HUES64 (cell line): ENCODE measurements around the gene FLOT1.
"Not testable (repeated sequence)": the region's sequence is repeated elsewhere in the genome, so short reads cannot be mapped to it uniquely, and the experiment has no call there.

Experiments used
- H3K27ac ChIP-seq: 2 replicates; pipeline ENCODE4 v1.7.0; 2013; ENCODE audit warnings: low read depth, low read length, inconsistent platforms
- H3K27me3 ChIP-seq: 2 replicates; pipeline ENCODE4 v1.6.1; 2013; ENCODE audit warnings: mild to moderate bottlenecking, low read length; ENCODE audit not compliant: insufficient read depth
- H3K36me3 ChIP-seq: 2 replicates; pipeline ENCODE4 v1.6.1; 2013; ENCODE audit warnings: mild to moderate bottlenecking, low read length; ENCODE audit not compliant: insufficient read depth
- H3K4me1 ChIP-seq: 2 replicates; pipeline ENCODE4 v1.6.1; 2013; ENCODE audit warnings: mild to moderate bottlenecking, low read length, moderate library complexity; ENCODE audit not compliant: insufficient read depth
- H3K4me3 ChIP-seq: 2 replicates; pipeline ENCODE4 v1.5.1; 2013; ENCODE audit warnings: mild to moderate bottlenecking, low read length, moderate library complexity
- H3K9ac ChIP-seq: 2 replicates; pipeline ENCODE4 v1.6.1; 2013; ENCODE audit warnings: mild to moderate bottlenecking, low read depth, low read length
- H3K9me3 ChIP-seq: 2 replicates; pipeline ENCODE4 v1.6.1; 2013; ENCODE audit warnings: low read depth, low read length; ENCODE audit not compliant: insufficient read depth
- WGBS: fragments of 150-250, 120-280 bp; methylation state at CpG from one replicate; pipeline ENCODE4 v1.1.7; 2013; ENCODE audit warnings: missing lambda C conversion rate; 5-methylcytosine and 5-hydroxymethylcytosine counted together

FLOT1 gene

DNA sequence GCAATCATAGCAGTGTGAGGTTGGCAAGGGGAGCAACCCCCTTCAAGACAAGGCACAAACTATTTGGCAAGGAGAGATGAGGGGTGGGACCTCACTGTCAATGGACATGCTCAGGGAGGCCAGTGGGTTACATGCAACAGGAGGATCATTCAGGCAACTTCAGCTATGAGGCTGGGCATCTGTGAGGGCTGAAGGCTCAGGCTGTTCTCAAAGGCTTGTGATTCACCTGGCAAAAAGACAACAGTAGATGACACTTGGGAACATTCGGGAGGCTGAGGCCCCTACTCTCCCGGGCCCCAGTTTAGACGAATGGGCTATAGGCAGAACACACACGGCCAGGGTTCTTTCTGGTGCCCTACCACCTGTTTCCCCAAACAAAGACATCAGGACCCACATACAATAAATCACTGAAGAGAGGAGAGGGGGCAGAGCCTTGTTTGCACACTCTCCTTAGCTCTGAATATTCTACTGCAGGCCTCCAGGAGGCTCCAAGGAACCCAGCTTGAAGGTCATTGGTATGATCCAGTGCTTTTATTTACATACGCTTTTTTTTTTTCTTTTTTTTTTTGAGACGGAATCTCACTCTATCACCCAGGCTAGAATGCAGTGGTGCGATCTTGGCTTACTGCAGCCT is 14.4 kb downstream of the FLOT1 start:
- no peak overlapping the region for H3K27ac ChIP-seq
- peaks cover 78% of the 10 kb centered on the region for H3K36me3 ChIP-seq
- no peaks in the 10 kb centered on the region for H3K27me3 ChIP-seq
- WGBS, result 87% methylated on average over 7 of the region's 7 CpGs
- H3K4me3 ChIP-seq, result no peak overlapping the region
- peaks cover under 1% of the 10 kb centered on the region; the same call in 1 of the 2 replicates for H3K4me1 ChIP-seq
- H3K9me3 ChIP-seq, result no peaks in the 10 kb centered on the region
- no peak overlapping the region for H3K9ac ChIP-seq

DNA sequence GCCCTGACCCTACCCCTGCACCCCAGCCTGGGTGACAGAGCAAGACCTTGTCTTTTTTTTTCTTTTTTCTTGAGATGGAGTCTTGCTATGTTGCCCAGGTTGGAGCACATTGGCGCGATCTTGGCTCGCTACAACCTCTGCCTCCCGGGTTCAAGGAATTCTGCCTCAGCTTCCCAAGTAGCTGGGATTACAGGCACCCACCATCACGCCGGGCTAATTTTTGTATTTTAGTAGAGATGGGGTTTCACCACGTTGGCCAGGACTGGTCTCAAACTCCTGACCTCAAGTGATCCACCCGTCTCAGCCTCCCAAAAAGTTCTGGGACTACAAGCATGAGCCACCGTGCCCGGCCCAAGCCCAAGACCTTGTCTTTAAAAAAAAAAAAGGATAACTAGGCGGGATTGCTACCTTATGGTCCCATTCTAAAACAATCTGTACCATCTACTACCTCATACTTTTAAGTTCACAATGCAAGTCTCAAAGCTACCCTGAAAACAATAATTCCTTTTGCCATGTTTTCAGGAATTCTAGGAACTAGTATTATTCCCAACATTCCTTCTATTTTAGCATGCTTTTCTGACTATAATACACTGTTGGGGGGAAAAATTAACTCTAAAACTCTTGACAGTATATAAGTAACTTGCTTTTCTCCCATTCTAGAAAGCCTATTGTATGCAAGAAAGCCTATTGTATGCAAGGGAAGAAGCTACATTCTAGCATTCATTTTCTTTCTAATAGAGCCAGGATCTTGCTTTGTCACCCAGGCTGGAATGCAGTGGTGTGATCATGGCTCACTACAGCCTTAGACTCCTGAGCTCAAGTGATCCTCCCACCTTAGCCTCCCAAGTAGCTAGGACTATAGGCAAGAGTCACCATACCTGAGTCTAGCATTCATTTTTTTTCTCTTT is 15.7 kb downstream of the FLOT1 start:
- Histone ChIP-seq H3K27me3 (no peaks in the 10 kb centered on the region), H3K27ac (no peak overlapping the region), H3K9me3 (no peaks in the 10 kb centered on the region), H3K36me3 (peaks cover 81% of the 10 kb centered on the region), H3K4me1 (peaks cover 4% of the 10 kb centered on the region; the same call in 1 of the 2 replicates), H3K4me3 (no peak overlapping the region), H3K9ac (no peak overlapping the region)
- WGBS, result 91% methylated on average over 11 of the region's 11 CpGs

DNA sequence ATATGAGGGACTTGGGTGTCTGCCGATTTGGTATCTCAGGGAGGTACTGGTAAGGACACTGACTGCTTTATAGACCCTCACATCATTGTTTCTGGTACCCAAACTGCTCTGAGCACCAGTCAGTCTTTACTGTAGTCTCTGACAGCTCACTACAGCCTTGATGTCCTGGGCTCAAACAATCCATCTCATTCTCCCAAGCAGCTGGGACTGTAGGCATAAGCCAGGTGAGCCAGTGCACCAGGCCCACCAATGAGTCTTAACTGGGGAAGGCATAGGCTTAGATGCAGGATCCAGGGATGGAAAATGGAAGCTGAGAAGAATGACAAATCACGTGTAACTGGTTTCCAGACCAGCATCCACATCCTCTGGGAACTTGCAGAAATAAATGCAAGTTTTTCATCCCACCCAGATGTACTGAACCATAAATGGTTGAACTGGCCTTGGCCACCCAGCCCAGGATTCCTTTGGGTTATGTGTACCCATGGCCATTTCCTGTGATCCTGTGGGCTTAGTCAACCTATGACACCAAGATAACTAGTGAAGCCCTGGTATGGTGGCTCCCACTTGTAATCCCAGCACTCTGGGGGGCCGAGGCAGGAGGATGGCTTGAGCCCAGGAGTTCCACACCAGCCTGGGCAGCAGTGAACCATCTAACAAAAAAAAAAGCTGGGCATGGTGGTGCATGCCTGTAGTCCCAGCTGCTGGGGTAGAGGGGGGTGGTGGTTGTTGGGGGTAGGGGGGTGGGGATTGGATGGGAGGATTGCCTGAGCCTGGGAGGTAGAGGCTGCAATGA is 16.6 kb downstream of the FLOT1 start:
- Histone ChIP-seq H3K36me3 (peaks cover 80% of the 10 kb centered on the region), H3K9me3 (no peaks in the 10 kb centered on the region), H3K4me1 (peaks cover 4% of the 10 kb centered on the region; the same call in 1 of the 2 replicates), H3K27me3 (no peaks in the 10 kb centered on the region), H3K27ac (peak overlapping the region; percentile 60), H3K9ac (no peak overlapping the region), H3K4me3 (no peak overlapping the region)
- 79% methylated on average over 3 of the region's 3 CpGs for WGBS

DNA sequence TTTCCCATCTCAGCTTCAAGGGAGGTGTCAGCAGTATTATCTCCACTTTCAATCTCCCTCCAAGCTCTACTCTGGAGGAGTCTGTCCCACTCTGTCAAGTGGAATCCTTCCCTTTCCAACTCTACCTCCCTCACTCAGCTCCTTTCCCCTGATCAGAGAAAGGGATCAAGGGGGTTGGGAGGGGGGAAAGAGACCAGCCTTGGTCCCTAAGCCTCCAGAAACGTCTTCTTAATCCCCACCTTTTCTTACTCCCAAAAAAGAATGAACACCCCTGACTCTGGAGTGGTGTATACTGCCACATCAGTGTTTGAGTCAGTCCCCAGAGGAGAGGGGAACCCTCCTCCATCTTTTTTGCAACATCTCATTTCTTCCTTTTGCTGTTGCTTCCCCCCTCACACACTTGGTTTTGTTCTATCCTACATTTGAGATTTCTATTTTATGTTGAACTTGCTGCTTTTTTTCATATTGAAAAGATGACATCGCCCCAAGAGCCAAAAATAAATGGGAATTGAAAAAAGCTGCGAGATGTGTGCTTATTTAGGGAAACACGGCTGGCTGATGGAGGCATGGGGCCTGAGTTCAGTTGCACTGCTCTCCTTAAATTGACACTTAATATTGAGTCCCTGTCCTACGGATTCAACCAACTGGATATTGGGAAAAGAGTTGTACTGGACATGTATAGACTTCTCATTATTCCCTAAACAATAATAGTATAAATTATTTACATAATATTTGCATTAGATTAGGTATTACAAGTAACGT is 17.4 kb downstream of the FLOT1 start:
- 73% methylated on average over 5 of the region's 6 CpGs for WGBS
- no peaks in the 10 kb centered on the region for H3K9me3 ChIP-seq
- H3K4me3 ChIP-seq, result no peak overlapping the region
- peaks cover 74% of the 10 kb centered on the region for H3K36me3 ChIP-seq
- peaks cover 4% of the 10 kb centered on the region; the same call in 1 of the 2 replicates for H3K4me1 ChIP-seq
- no peak overlapping the region; the same call in 1 of the 2 replicates for H3K27ac ChIP-seq
- no peaks in the 10 kb centered on the region for H3K27me3 ChIP-seq
- H3K9ac ChIP-seq, result no peak overlapping the region

DNA sequence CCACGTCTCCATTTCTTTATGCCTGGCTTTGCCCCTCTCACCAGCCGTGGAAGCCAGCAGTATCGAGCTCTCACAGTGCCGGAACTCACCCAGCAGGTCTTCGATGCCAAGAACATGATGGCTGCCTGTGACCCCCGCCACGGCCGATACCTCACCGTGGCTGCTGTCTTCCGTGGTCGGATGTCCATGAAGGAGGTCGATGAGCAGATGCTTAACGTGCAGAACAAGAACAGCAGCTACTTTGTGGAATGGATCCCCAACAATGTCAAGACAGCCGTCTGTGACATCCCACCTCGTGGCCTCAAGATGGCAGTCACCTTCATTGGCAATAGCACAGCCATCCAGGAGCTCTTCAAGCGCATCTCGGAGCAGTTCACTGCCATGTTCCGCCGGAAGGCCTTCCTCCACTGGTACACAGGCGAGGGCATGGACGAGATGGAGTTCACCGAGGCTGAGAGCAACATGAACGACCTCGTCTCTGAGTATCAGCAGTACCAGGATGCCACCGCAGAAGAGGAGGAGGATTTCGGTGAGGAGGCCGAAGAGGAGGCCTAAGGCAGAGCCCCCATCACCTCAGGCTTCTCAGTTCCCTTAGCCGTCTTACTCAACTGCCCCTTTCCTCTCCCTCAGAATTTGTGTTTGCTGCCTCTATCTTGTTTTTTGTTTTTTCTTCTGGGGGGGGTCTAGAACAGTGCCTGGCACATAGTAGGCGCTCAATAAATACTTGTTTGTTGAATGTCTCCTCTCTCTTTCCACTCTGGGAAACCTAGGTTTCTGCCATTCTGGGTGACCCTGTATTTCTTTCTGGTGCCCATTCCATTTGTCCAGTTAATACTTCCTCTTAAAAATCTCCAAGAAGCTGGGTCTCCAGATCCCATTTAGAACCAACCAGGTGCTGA is 18.4 kb downstream of the FLOT1 start:
- peak overlapping the region; percentile 10; the same call in 1 of the 2 replicates for H3K27ac ChIP-seq
- H3K4me3 ChIP-seq, H3K9me3 ChIP-seq, H3K9ac ChIP-seq, H3K4me1 ChIP-seq, H3K27me3 ChIP-seq: not testable (repeated sequence)
- WGBS, result 94% methylated on average over 29 of the region's 29 CpGs
- peaks cover 64% of the 10 kb centered on the region for H3K36me3 ChIP-seq

DNA sequence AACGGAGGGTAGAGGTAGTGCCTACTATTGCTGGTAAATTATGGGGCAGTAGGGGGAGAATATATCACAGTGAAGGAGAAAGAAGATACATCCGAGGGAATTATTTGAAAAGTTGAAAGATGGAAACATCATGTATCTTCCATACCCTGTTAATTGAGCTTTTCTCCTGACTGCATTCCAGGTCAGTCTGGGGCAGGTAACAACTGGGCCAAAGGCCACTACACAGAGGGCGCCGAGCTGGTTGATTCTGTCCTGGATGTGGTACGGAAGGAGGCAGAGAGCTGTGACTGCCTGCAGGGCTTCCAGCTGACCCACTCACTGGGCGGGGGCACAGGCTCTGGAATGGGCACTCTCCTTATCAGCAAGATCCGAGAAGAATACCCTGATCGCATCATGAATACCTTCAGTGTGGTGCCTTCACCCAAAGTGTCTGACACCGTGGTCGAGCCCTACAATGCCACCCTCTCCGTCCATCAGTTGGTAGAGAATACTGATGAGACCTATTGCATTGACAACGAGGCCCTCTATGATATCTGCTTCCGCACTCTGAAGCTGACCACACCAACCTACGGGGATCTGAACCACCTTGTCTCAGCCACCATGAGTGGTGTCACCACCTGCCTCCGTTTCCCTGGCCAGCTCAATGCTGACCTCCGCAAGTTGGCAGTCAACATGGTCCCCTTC is 19.2 kb downstream of the FLOT1 start:
- Histone ChIP-seq H3K36me3 (peaks cover 59% of the 10 kb centered on the region), H3K27ac (peak overlapping the region; percentile 53; the same call in 1 of the 2 replicates), H3K4me3 (peak overlapping the region; percentile 98; the same call in 1 of the 2 replicates)
- H3K9ac ChIP-seq, H3K27me3 ChIP-seq, H3K9me3 ChIP-seq, H3K4me1 ChIP-seq: not testable (repeated sequence)
- 94% methylated on average over 16 of the region's 16 CpGs for WGBS

DNA sequence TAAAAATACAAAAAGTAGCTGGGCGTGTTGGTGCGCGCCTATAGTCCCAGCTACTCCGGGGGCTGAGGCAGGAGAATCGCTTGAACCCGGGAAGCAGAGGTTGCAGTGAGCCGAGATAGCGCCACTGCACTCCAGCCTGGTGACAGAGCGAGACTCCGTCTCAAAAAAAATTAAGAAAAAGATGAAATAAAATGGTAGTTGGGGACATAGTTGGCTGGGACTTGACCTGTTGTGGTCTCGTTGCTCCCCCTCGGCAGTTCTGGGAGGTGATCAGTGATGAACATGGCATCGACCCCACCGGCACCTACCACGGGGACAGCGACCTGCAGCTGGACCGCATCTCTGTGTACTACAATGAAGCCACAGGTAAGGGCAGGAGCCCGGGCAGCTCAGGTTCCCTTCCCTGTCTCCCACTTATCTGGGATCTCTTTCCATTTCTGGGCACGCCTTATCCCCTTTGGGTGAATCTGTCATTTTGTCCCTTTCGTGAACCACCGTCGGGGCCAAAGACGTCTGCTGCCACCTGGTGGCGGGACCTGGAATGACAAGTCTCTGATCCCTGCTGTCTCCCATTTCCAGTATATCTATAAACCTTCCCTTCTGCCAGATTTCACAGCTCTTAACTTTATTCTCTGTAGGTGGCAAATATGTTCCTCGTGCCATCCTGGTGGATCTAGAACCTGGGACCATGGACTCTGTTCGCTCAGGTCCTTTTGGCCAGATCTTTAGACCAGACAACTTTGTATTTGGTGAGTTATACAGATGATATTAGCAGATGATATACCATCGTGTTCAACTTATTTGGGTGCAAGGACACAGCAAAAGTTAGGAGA is 20.0 kb downstream of the FLOT1 start:
- Histone ChIP-seq H3K36me3 (peaks cover 52% of the 10 kb centered on the region), H3K9me3 (no peaks in the 10 kb centered on the region), H3K4me3 (peak overlapping the region; percentile 98), H3K9ac (peak overlapping the region; percentile 100), H3K27me3 (no peaks in the 10 kb centered on the region), H3K4me1 (peaks cover 8% of the 10 kb centered on the region; the same call in 1 of the 2 replicates), H3K27ac (peak overlapping the region; percentile 53; the same call in 1 of the 2 replicates)
- 25% methylated on average over 27 of the region's 27 CpGs for WGBS

DNA sequence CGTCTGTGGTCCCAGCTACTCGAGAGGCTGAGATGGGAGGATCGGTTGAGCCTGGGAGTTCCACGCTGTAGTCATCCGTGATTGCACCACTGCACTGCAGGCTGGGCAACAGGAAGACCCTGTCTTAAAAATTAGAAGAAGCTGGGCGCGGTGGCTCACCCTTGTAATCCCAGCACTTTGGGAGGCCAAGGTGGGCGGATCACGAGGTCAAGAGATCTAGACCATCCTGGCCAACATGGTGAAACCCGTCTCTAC is 20.5 kb downstream of the FLOT1 start:
- Histone ChIP-seq H3K27ac (peak overlapping the region; percentile 99), H3K4me3 (peak overlapping the region; percentile 98), H3K36me3 (peaks cover 48% of the 10 kb centered on the region), H3K9ac (peak overlapping the region; percentile 100)
- not testable (repeated sequence) for H3K27me3 ChIP-seq, H3K9me3 ChIP-seq, H3K4me1 ChIP-seq
- WGBS, result 3% methylated on average over 10 of the region's 10 CpGs
